Astrocyte of the cerebellum (primary cell): ENCODE results near the gene MAP2K6.
A peak's percentile ranks its signal among the peaks of the same experiment; 100 is the strongest.

Experiments
- DNase-seq: peaks from one replicate; pipeline ENCODE4 v3.0.0-alpha.2; 2011; ENCODE audit warnings: low read depth
- H3K4me3 ChIP-seq: 2 replicates; pipeline ENCODE4 v1.5.1; 2011; ENCODE audit warnings: mild to moderate bottlenecking, low read depth, low read length, moderate library complexity
- in situ Hi-C: cut with HindIII; loops from 2 replicates; pipeline ENCODE4 v1.10.0; 2017; ENCODE audit warnings: low sequenced_read_pairs
- TF ChIP-seq, protein P1 (sequence below): IDR thresholded peaks from 2 replicates; pipeline ENCODE4 v1.5.1; 2012; ENCODE audit warnings: low read length, low read depth, moderate library complexity, mild to moderate bottlenecking; ENCODE audit errors: missing control alignments

Gene MAP2K6

DNA sequence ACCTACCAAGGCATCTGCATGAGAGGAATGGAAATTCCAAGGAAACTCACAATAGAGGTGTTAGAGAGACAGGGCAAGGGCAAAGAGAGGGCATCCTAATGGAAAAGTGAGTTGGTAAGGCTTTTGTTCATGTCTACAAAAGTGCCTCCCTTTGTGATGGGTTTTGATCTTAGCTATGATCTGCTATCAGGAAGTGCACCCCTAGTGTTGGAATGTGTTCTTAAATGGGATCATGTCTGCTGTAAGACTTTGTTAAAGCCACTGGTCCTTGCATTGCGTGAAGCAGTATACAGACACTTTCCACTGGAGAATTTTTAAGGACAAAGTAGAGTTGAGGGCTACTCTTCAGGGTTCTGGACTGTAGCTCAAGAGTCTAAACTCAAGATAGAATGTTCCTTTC is 92.0 kb downstream of the MAP2K6 start:
- in situ Hi-C loops, result no loop called here
- no peak for DNase-seq
- H3K4me3 ChIP-seq, result no peak overlapping the region
- TF ChIP-seq, protein P1, sequence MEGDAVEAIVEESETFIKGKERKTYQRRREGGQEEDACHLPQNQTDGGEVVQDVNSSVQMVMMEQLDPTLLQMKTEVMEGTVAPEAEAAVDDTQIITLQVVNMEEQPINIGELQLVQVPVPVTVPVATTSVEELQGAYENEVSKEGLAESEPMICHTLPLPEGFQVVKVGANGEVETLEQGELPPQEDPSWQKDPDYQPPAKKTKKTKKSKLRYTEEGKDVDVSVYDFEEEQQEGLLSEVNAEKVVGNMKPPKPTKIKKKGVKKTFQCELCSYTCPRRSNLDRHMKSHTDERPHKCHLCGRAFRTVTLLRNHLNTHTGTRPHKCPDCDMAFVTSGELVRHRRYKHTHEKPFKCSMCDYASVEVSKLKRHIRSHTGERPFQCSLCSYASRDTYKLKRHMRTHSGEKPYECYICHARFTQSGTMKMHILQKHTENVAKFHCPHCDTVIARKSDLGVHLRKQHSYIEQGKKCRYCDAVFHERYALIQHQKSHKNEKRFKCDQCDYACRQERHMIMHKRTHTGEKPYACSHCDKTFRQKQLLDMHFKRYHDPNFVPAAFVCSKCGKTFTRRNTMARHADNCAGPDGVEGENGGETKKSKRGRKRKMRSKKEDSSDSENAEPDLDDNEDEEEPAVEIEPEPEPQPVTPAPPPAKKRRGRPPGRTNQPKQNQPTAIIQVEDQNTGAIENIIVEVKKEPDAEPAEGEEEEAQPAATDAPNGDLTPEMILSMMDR, result peak; percentile 29

DNA sequence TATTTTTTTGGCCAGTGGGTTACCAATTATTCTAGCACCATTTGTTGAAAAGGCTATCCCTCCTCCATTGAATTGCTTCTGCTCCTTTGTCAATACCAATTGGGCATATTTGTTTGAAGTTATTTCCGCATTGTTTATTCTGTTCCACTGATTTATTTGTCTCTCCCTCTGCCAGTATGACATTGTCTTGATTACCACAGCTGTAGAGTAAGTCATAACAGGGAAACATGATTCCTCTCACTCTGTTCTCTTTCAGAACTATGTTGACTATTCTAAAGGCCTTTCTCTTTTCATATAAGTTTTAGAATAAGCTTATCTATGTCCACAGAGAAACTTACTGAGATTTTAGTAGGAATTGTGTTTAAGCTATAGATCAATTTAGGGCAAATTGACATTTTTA is 94.3 kb downstream of the MAP2K6 start:
- no peak for DNase-seq
- H3K4me3 ChIP-seq, result no peak overlapping the region
- TF ChIP-seq, protein P1, result no peak
- in situ Hi-C loops, result no loop called here

DNA sequence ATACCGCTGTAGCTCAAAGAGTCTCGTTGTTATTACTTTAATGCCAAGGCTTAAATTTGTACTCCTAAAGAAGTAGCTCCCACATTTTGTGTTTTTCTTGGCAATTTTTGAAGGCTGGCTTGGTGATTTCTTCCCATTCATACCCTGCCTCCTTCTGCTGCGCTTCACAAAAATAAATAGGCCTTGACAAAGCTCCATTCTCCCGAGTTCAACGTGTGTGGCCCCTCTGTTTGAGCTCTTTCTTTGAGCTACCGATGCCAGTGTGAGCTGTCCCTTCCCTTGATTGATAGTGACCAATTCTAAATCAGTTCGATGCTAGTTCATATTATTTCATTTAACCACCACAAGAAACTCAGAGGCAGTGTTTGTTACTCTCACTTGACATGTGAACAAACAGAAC is 96.8 kb downstream of the MAP2K6 start:
- in situ Hi-C loops, result no loop called here

DNA sequence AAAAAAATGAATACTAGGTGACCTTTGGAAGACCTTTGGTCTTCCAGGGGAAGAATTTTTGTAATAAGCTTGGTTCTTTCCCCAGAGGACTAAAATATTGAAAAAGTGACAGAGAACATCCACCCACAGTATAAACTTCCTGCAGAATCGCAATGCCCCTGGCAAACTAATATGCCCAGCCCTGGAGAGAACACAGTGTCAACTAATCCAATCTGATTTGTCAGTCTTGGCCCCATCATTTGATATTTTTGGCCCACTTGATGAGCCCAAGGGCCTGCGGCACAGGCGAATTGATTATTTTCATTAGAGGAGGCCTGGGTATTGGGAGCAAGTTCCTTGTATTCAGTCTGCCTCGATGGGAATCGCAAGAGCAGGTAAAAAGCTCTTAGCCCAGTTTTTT is 98.4 kb downstream of the MAP2K6 start:
- TF ChIP-seq, protein P1, result no peak
- in situ Hi-C loops, result no loop called here
- no peak for DNase-seq
- no peak overlapping the region for H3K4me3 ChIP-seq

More for the DNA sequence above, 96.8 kb downstream of the MAP2K6 start:
- no peak overlapping the region for H3K4me3 ChIP-seq
- no peak for DNase-seq
- TF ChIP-seq, protein P1, result no peak

DNA sequence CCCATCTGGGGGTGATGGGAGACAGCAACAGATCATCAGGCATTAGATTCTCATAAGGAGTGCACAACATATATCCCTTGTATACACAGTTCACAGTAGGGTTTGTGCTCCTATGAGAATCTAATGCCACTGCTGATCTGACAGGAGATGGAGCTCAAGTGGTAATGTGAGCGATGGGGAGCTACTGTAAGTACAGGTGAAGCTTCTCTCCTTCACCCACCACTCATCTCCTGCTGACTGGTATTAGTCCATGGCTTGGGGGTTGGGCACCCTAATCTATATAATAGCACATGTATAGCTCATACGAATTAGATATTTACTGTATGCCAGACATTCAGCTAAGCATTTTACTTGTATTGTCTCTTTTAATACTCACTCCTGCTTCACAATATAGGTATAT is 101.7 kb downstream of the MAP2K6 start:
- no peak for DNase-seq
- in situ Hi-C loops, result no loop called here
- TF ChIP-seq, protein P1, result no peak
- no peak overlapping the region for H3K4me3 ChIP-seq

DNA sequence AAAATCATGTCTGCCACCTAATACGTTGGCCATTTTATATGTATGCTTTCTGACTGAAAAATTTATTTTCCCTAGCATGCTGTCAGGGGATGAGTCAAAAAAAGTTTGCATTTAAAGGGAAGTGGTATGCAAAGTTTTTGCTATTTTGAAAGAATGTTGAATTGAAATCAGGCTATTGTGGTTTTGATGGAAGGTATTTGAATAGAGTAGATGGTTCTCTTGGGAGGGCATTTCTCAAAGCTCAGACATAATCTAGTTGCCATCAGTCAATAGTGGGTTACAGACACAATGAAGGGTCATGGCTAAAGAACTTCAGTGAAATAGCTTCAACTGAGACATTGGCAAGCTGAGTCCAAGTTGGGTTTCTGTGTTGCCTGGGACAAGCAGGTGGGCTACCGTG is 102.4 kb downstream of the MAP2K6 start:
- DNase-seq, result no peak
- H3K4me3 ChIP-seq, result no peak overlapping the region
- TF ChIP-seq, protein P1, result no peak
- in situ Hi-C loops, result no loop called here

DNA sequence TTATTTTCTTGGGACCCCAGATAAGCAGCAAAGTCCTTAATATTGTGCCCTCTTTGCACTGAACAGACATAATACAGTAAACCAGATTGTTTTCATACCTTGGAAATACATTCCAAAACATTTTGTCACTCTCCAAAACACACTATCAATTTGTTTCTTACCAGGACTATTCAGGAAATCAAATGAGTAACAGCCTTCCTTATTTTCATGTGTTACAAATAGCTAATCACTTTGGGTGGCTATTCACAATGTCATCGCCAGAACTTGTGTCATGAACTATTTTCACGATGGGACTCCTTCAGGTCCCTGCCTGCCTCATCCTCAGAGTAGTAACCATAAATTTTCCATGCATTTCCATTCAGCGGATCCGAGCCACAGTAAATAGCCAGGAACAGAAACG is 104.5 kb downstream of the MAP2K6 start:
- TF ChIP-seq, protein P1, result no peak
- in situ Hi-C loops, result no loop called here

More for the DNA sequence above, 104.5 kb downstream of the MAP2K6 start:
- no peak for DNase-seq
- no peak overlapping the region for H3K4me3 ChIP-seq
